Spinal cord (tissue), 10 donors: ENCODE results near the gene OR51A7. TPM values are rescaled to one million over a fixed set of nuclear protein-coding genes. Genes with fewer than 3 reads are reported as not detected.

ENCODE experiments used
- DNase-seq, 6 donors: peaks; one replicate each; pipeline versions ENCODE4 v3.0.0 to v3.0.0-alpha.2; 2013 to 2015; ENCODE audit warnings: low spot score in 6 of 6, low read depth in 4 of 6
- H3K27ac ChIP-seq: one replicate; pipeline ENCODE4 v1.5.1; 2013; ENCODE audit warnings: low read depth, low read length, control low read depth
- H3K27me3 ChIP-seq: one replicate; pipeline ENCODE4 v1.6.1; 2013; ENCODE audit warnings: low read length; ENCODE audit not compliant: control insufficient read depth, insufficient read depth
- H3K36me3 ChIP-seq: one replicate; pipeline ENCODE4 v1.6.1; 2013; ENCODE audit warnings: low read length; ENCODE audit not compliant: control insufficient read depth, insufficient read depth
- H3K4me1 ChIP-seq: one replicate; pipeline ENCODE4 v1.6.1; 2013; ENCODE audit warnings: low read length; ENCODE audit not compliant: control insufficient read depth, insufficient read depth
- H3K4me3 ChIP-seq: one replicate; pipeline ENCODE4 v1.5.1; 2013; ENCODE audit warnings: low read depth, low read length, control low read depth
- H3K9me3 ChIP-seq: one replicate; pipeline ENCODE4 v1.6.1; 2013; ENCODE audit warnings: low read length; ENCODE audit not compliant: control insufficient read depth, insufficient read depth
- WGBS: methylation state at CpG from one replicate; pipeline ENCODE4 v1.1.5; 2013; ENCODE audit warnings: missing lambda C conversion rate; ENCODE audit not compliant: insufficient coverage; 5-methylcytosine and 5-hydroxymethylcytosine counted together
- polyA plus RNA-seq, 2 donors: library from polyadenylated mRNA; unstranded; fragments of 120-200 nt; gene quantifications; one replicate each; pipeline ENCODE4 v1.2.1, GENCODE V29; 2013; ENCODE audit not compliant: insufficient read length in 2 of 2
- total RNA-seq, 2 donors: library from RNA; depleted of rRNA in 1 of 2; stranded (reverse); fragments of 120-200 nt in 1 of 2; fragments of >200 nt in 1 of 2; gene quantifications; one replicate each; pipeline versions ENCODE4 v1.2.3 to v1.2.4, GENCODE V29; 2013 to 2014
- donor health status: healthy.

The OR51A7 gene
- total and polyA plus RNA-seq, 4 donors, result not detected

GRCh38 chr11:4887591-4887990 lies 16.0 kb upstream of the OR51A7 start:
- no CpG with 5 or more reads among the region's 1 CpG for WGBS
- no peak overlapping the region for H3K4me3 ChIP-seq
- H3K27ac ChIP-seq, result no peak overlapping the region
- no peaks in the 10 kb centered on the region for H3K9me3 ChIP-seq
- no peaks in the 10 kb centered on the region for H3K36me3 ChIP-seq
- no peaks in the 10 kb centered on the region for H3K4me1 ChIP-seq
- no peak for DNase-seq
- no peaks in the 10 kb centered on the region for H3K27me3 ChIP-seq

DNA sequence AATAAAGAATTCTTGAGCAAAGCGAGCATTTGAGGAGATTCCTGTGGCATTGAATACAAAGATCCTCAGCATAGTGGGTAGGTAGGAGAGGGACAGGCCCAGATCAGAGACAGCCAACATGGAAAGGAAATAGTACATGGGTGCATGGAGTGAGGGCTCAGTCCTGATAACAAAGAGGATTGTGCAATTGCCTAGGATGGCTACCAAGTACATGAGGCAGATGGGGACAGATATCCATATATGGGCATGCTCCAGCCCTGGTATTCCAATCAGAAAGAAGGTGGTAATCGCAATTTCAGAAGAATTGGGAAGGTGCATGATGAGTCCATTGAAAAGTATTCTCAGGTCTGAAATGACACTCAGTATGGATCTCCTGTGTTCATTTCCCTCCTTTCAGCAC lies 13.3 kb upstream of the OR51A7 start:
- Histone ChIP-seq H3K36me3 (no peaks in the 10 kb centered on the region), H3K4me3 (no peak overlapping the region), H3K27ac (no peak overlapping the region), H3K9me3 (no peaks in the 10 kb centered on the region), H3K4me1 (no peaks in the 10 kb centered on the region), H3K27me3 (no peaks in the 10 kb centered on the region)
- no peak for DNase-seq
- WGBS, result 92% methylated on average over 2 of the region's 2 CpGs

DNA sequence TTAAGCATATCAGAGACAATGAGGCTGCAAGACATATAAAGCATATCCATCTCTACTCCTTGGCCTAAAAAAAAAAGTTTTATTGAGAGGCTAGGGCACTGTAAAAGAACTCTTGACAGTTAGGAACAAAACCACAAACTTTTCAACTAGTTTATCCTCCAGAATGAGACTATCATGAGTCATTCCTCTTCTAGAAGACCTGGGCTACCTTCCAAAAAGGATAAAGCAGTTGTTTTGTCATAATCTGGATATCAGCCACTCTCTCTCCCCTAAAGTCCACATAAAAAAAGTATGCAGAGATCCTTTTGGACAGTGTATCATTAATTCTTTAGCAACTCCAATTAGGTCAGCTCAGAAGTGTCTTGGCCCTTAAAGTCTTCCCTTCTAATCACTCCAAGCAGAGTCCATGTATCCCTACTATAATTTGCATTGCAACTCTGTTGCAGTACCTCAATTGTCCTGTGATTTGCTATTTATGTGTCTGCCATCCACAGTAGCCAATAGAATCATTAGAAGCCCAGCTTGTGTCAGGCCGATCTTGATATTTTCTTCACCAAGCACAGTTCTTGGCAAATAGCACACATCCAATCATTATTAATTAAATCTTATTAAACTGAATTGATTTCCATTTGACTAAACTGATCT lies 11.5 kb upstream of the OR51A7 start:
- no peaks in the 10 kb centered on the region for H3K36me3 ChIP-seq
- no peaks in the 10 kb centered on the region for H3K9me3 ChIP-seq
- no peaks in the 10 kb centered on the region for H3K27me3 ChIP-seq
- DNase-seq, result no peak
- WGBS, result no CpG with 5 or more reads among the region's 1 CpG
- no peak overlapping the region for H3K4me3 ChIP-seq
- H3K27ac ChIP-seq, result no peak overlapping the region
- no peaks in the 10 kb centered on the region for H3K4me1 ChIP-seq

- DNase-seq, result no peak
- Histone ChIP-seq H3K9me3 (no peaks in the 10 kb centered on the region), H3K36me3 (no peaks in the 10 kb centered on the region), H3K4me3 (no peak overlapping the region), H3K4me1 (no peaks in the 10 kb centered on the region), H3K27ac (no peak overlapping the region), H3K27me3 (no peaks in the 10 kb centered on the region)
These were observed 13.0 kb downstream of the OR51A7 start for GRCh38 chr11:4916581-4916980.

GRCh38 chr11:4919250-4919649 lies 15.7 kb downstream of the OR51A7 start, which contains the start of gene OR51G2:
OR51G2 (minus strand) TSS chr11:4919350; CDS start chr11:4915663, 3,687 bp downstream.
- no peak within 1 kb of the TSS for H3K27ac ChIP-seq
- H3K4me3 ChIP-seq, result no peak within 1 kb of the TSS
- no peak for DNase-seq
- H3K36me3 ChIP-seq, result no peaks in the 10 kb centered on the region
- WGBS, result no CpG with 5 or more reads among the region's 4 CpGs
- H3K9me3 ChIP-seq, result no peaks in the 10 kb centered on the region
- H3K27me3 ChIP-seq, result no peaks in the 10 kb centered on the region
- H3K4me1 ChIP-seq, result no peaks in the 10 kb centered on the region

DNA sequence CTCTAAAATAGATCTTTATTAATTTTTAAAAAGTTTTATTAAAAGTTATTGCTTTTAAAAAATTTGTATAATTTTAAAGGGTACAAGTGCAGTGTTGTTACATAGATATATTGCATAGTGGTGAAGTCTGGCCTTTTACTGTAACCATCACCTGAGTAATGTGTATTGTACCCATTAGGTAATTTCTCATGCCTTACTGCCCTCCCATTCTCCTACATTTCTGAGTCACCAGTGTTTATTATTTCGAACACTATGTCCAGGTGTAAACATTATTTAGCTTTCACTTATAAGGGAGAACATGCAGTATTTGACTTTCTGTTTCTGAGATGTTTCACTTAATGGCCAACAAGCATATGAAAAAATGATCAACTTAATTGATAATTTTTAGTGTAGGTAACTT lies 18.2 kb downstream of the OR51A7 start:
- WGBS, result no CpG with 5 or more reads among the region's 1 CpG
- Histone ChIP-seq H3K36me3 (no peaks in the 10 kb centered on the region), H3K9me3 (no peaks in the 10 kb centered on the region), H3K4me1 (no peaks in the 10 kb centered on the region), H3K4me3 (no peak overlapping the region), H3K27me3 (no peaks in the 10 kb centered on the region), H3K27ac (no peak overlapping the region)
- DNase-seq, result no peak

- Histone ChIP-seq H3K9me3 (no peaks in the 10 kb centered on the region), H3K27me3 (no peaks in the 10 kb centered on the region), H3K4me3 (no peak overlapping the region), H3K27ac (no peak overlapping the region), H3K36me3 (no peaks in the 10 kb centered on the region), H3K4me1 (no peaks in the 10 kb centered on the region)
- DNase-seq, result no peak
- no CpG with 5 or more reads among the region's 1 CpG for WGBS
These were observed 18.7 kb downstream of the OR51A7 start for GRCh38 chr11:4922304-4922703.

DNA sequence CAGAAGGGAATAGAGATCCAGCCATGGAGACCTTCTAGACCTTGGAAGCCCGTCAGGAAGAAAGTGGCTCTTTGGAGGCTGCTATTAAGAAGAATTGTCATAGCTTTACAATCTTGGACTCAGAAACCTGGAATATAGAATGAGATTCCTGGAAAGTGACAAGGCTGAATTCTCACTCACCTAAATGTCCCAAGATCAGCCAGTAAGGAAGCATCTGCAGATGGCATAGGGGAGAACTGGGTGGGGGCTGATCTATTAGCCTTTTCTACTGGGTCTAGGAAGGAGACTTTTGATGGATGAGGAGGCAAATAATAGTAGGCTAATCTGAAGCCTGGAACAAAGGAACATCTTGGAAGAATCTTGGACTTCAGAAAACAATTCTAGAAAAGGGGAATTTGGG lies 20.7 kb downstream of the OR51A7 start, which contains the start of gene OR51G1:
Gene OR51G1 (minus strand): TSS at position 101 of the 400 bp plus-strand sequence. CDS start 0 bp downstream, at position 101.
- no peak for DNase-seq
- Histone ChIP-seq H3K27me3 (no peaks in the 10 kb centered on the region), H3K4me1 (no peaks in the 10 kb centered on the region), H3K36me3 (no peaks in the 10 kb centered on the region), H3K27ac (no peak within 1 kb of the TSS), H3K9me3 (no peaks in the 10 kb centered on the region), H3K4me3 (no peak within 1 kb of the TSS)
- 100% methylated on average over 1 of the region's 1 CpG for WGBS

GRCh38 chr11:4926608-4927007 lies 23.0 kb downstream of the OR51A7 start:
- no peak overlapping the region for H3K4me3 ChIP-seq
- H3K4me1 ChIP-seq, result no peaks in the 10 kb centered on the region
- no peaks in the 10 kb centered on the region for H3K36me3 ChIP-seq
- H3K9me3 ChIP-seq, result no peaks in the 10 kb centered on the region
- H3K27ac ChIP-seq, result no peak overlapping the region
- no peaks in the 10 kb centered on the region for H3K27me3 ChIP-seq
- no peak for DNase-seq

DNA sequence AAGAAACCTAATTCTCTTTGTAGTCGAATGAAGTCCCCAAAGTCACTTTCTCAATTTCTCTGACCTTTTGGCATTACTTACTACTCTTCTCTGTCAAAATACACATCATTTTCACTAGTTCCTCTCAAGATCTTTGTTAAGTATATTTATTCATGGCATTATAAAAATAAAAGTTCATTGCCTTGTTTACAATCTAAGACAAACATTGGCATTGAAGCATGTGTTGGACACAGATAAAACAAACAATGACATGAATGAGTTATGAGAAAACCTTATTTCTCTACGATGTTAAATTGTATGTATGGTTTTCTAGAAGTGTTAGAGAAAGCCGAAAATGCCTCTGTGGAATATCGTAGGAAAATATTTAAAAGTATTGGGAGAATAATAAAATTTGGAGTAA lies 29.2 kb downstream of the OR51A7 start:
- 80% methylated on average over 1 of the region's 4 CpGs for WGBS
- no peaks in the 10 kb centered on the region for H3K9me3 ChIP-seq
- H3K4me3 ChIP-seq, result no peak overlapping the region
- no peaks in the 10 kb centered on the region for H3K27me3 ChIP-seq
- no peak overlapping the region for H3K27ac ChIP-seq
- H3K36me3 ChIP-seq, result no peaks in the 10 kb centered on the region
- H3K4me1 ChIP-seq, result no peaks in the 10 kb centered on the region
- DNase-seq, result no peak
